Glutamatergic neuron (in vitro differentiated cells): ENCODE results near the gene COL6A3. TPM values are rescaled to one million over a fixed set of nuclear protein-coding genes. Genes with fewer than 3 reads are reported as not detected.

ENCODE experiments used
- DNase-seq: peaks from one replicate; pipeline ENCODE4 v3.0.0; 2022
- H3K27ac Mint-ChIP-seq: one replicate; pipeline ENCODE4 v1.8.0; 2020; ENCODE audit warnings: mild to moderate bottlenecking, mixed read lengths, inconsistent platforms; ENCODE audit not compliant: unreplicated experiment
- H3K27me3 Mint-ChIP-seq: one replicate; pipeline ENCODE4 v1.8.0; 2020; ENCODE audit warnings: mild to moderate bottlenecking, moderate library complexity, mixed read lengths, inconsistent platforms; ENCODE audit not compliant: unreplicated experiment
- H3K36me3 Mint-ChIP-seq: one replicate; pipeline ENCODE4 v1.8.0; 2020; ENCODE audit warnings: mild to moderate bottlenecking, mixed read lengths, inconsistent platforms; ENCODE audit not compliant: unreplicated experiment
- H3K4me1 Mint-ChIP-seq: one replicate; pipeline ENCODE4 v1.8.0; 2020; ENCODE audit warnings: mild to moderate bottlenecking, low read depth, mixed read lengths, inconsistent platforms; ENCODE audit not compliant: unreplicated experiment
- H3K4me3 Mint-ChIP-seq: one replicate; pipeline ENCODE4 v1.8.0; 2020; ENCODE audit warnings: mild to moderate bottlenecking, mixed read lengths, inconsistent platforms; ENCODE audit not compliant: unreplicated experiment
- H3K9me3 Mint-ChIP-seq: one replicate; pipeline ENCODE4 v1.8.0; 2020; ENCODE audit warnings: mild to moderate bottlenecking, moderate library complexity, mixed read lengths, inconsistent platforms; ENCODE audit not compliant: unreplicated experiment
- total RNA-seq: library from RNA; stranded (reverse); fragmentation: NEBNext Ultra II Directional; extraction: Animal tissue kit (Norgen Biotek cat#: 25700); gene quantifications from one replicate; pipeline ENCODE4 v1.2.1, GENCODE V29; 2021; ENCODE audit not compliant: unreplicated experiment
- TF ChIP-seq, protein P1 (sequence below): fragments of 200-600 bp; sonication (generic); IDR thresholded peaks from one replicate; pipeline ENCODE4 v1.5.0; 2021; ENCODE audit not compliant: partially characterized antibody, unreplicated experiment

COL6A3 gene
- total RNA-seq, 1 donor from 2014 or later = 0.07 TPM

DNA sequence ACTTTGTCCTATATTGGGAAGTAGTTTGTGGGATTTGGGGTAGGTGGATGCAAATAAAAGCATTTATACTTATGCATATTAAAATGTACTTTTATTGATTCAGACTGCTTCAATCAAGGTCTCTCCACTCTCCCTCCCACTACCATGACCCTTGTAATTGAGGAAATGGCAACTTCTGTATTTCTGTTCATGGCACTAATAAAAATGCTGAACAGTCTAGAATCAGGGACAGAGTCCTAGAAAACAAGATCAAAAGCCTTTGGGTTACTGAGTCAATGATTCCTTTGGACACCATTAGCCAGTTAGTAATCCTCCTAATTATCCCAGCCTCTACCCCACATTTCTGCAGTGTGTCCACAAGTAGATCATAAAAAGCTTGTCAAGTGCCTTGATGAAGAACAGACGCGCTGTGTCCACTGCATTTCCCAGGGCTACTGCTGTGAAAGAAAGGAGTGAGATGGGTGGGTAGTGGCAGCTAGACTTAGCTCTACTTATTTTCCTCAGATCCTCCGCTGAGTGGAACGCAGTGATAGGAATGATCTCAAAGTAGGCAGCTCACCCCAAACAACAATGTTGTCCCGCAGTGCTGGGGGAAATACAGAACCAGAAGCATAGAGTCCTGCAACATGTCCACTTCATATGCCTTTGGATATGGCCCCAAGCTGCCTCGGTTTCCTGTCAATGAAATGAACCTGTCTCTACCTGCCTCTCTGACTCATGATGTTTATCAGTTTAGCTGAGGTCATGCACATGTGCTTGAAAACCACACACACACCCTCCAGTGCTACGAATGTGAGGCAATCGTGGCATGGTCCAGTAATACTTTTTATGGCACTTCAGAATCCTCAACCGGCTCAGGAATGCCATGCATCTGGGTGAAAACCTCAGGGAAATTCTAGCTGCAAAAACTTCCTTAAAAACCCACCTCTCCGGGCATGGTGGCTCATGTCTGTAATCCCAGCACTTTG lies 115.5 kb downstream of the COL6A3 start:
- H3K27ac Mint-ChIP-seq = no peak overlapping the region
- no peak overlapping the region for H3K4me3 Mint-ChIP-seq
- TF ChIP-seq, protein P1, sequence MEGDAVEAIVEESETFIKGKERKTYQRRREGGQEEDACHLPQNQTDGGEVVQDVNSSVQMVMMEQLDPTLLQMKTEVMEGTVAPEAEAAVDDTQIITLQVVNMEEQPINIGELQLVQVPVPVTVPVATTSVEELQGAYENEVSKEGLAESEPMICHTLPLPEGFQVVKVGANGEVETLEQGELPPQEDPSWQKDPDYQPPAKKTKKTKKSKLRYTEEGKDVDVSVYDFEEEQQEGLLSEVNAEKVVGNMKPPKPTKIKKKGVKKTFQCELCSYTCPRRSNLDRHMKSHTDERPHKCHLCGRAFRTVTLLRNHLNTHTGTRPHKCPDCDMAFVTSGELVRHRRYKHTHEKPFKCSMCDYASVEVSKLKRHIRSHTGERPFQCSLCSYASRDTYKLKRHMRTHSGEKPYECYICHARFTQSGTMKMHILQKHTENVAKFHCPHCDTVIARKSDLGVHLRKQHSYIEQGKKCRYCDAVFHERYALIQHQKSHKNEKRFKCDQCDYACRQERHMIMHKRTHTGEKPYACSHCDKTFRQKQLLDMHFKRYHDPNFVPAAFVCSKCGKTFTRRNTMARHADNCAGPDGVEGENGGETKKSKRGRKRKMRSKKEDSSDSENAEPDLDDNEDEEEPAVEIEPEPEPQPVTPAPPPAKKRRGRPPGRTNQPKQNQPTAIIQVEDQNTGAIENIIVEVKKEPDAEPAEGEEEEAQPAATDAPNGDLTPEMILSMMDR = no peak
- no peaks in the 10 kb centered on the region for H3K4me1 Mint-ChIP-seq
- peaks cover 6% of the 10 kb centered on the region for H3K36me3 Mint-ChIP-seq
- peaks cover 2% of the 10 kb centered on the region for H3K27me3 Mint-ChIP-seq
- peaks cover 5% of the 10 kb centered on the region for H3K9me3 Mint-ChIP-seq
- no peak for DNase-seq

DNA sequence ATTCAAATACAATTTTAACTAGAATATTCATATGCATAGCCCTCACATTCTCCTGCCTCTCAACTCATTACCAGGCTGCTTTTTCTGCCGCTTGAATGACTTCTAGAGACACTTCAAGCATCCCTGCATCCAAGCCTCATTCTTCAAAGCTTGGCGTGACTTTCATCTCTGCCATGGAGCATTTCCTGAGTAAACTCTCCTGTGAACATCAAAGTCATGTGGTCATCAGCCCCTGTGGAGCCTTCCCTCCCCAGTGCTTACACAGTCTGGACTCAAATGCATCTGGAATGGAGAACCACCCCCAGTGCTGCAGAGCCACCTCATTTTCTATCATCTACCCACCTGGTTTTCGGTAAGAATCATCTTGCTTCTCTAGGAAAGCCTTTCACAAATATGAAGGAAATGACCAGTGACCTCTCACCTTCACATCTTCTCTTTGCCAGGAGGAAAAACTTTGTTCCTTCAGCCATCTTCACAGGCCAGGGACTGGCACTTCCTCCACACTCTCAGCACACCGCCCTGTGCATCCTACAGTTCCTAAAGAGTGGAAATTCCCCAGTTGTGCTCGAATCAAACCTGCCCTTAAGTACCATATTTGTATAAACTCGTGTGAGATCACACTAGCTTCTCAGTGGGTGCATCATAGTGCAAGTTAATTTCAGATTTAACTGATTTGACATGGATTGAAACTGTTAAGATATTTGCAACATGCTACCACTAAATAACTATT lies 116.4 kb downstream of the COL6A3 start:
- H3K4me3 Mint-ChIP-seq = no peak overlapping the region
- DNase-seq = no peak
- H3K4me1 Mint-ChIP-seq = no peaks in the 10 kb centered on the region
- no peak overlapping the region for H3K27ac Mint-ChIP-seq
- H3K27me3 Mint-ChIP-seq = peaks cover 2% of the 10 kb centered on the region
- H3K9me3 Mint-ChIP-seq = peaks cover 2% of the 10 kb centered on the region
- TF ChIP-seq, protein P1 = no peak
- peaks cover 3% of the 10 kb centered on the region for H3K36me3 Mint-ChIP-seq

DNA sequence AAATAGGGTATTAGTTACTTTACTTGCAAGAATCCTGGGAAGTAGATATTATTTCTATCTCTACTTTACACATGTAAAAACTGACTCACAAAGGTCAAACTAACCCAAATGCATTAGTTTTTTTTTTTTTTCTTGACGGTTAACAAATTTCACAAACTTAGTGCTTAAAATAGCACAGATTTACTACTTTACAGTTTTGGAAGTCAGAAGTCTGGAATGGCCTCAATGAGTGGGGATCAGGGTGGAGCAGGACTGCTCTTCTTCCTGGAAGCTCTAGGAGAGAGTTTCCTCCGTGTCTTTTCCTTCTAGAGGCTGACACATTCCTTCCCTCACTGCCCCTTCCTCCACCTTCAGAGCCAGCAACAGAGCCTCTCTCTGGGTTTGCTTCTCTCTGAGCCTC lies 117.2 kb downstream of the COL6A3 start:
- DNase-seq = no peak
- TF ChIP-seq, protein P1 = no peak
- H3K36me3 Mint-ChIP-seq = no peaks in the 10 kb centered on the region
- H3K27ac Mint-ChIP-seq = no peak overlapping the region
- H3K4me3 Mint-ChIP-seq = no peak overlapping the region
- no peaks in the 10 kb centered on the region for H3K4me1 Mint-ChIP-seq
- peaks cover 2% of the 10 kb centered on the region for H3K27me3 Mint-ChIP-seq
- peaks cover 2% of the 10 kb centered on the region for H3K9me3 Mint-ChIP-seq

DNA sequence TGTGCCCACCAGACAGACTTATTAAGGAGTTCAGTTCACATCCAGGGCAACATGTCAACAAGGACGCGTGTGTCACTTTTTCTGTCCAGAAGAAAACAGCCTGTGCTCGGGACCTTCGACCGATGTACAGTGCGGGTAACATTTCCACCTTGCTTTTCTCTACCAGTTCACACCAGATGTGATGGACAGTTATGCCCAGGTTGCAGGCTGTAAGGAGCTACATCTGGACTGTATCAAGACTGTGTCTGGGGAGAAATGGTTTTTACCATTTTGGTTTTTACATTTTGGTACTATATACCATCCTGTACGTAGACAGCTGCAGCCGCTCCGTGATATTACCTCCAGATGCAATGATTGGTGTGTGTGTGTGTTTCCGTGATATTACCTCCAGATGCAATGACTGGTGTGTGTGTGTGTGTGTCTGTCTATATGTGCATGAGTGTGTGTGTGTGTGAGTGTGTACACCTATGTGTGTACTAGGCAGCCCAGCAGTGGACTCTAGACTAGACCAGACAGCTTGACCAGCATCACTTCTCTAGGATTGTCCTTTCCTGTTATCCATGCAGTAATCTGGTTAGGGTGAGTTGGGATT lies 118.0 kb downstream of the COL6A3 start:
- H3K27me3 Mint-ChIP-seq = peaks cover 2% of the 10 kb centered on the region
- H3K27ac Mint-ChIP-seq = no peak overlapping the region
- DNase-seq = no peak
- H3K9me3 Mint-ChIP-seq = peaks cover 2% of the 10 kb centered on the region
- no peak overlapping the region for H3K4me3 Mint-ChIP-seq
- TF ChIP-seq, protein P1 = no peak
- H3K36me3 Mint-ChIP-seq = no peaks in the 10 kb centered on the region
- no peaks in the 10 kb centered on the region for H3K4me1 Mint-ChIP-seq
